GM12878 (cell line): ENCODE data around the gene CFAP92. TPM values are rescaled to one million over a fixed set of nuclear protein-coding genes. Genes with fewer than 3 reads are reported as not detected.

Experiments used
- ATAC-seq: fragments of 200-7000 bp; cut with Tn5 transposase; 3 replicates; pipeline ENCODE4 v1.9.1; 2020; ENCODE audit warnings: mild to moderate bottlenecking, moderate library complexity
- BruUV-seq: library from RNA; stranded (reverse); fragments of 400-500 nt; replicated peaks from 2 replicates; lab custom pipeline; 2021; lab: Mats Ljungman, UMichigan
- CTCF ChIA-PET: fragments of 300-600 bp; sonication (Branson Sonifier 250); formaldehyde crosslinking; extraction: SDS; loops from one replicate; lab custom pipeline; 2021; ENCODE audit warnings: inconsistent platforms; lab: Yijun Ruan, JAX
- POLR2A ChIA-PET: fragments of 350-600 bp; formaldehyde crosslinking; extraction: SDS; loops from one replicate; lab custom pipeline; 2021; ENCODE audit warnings: inconsistent platforms; lab: Charles Lee
- RAD21 ChIA-PET: fragments of 300-600 bp; sonication (Branson Sonifier 250); formaldehyde crosslinking; loops from one replicate; lab custom pipeline; 2023; ENCODE audit warnings: antibody characterized with exemption; ENCODE audit not compliant: unreplicated experiment; lab: Charles Lee
- SMC1A ChIA-PET: fragments of 300-600 bp; sonication (Branson Sonifier 250); formaldehyde crosslinking; loops from one replicate; lab custom pipeline; 2023; ENCODE audit not compliant: unreplicated experiment, uncharacterized antibody; lab: Charles Lee
- DNase-seq: peaks from one replicate; pipeline ENCODE4 v3.0.0-alpha.2; 2011; ENCODE audit warnings: low read depth, low spot score
- FAIRE-seq: peaks from 3 replicates; lab custom pipeline; 2011; peaks lifted over from hg19 to GRCh38; lab: Jason Lieb, UNC
- H2AFZ ChIP-seq: 2 replicates; pipeline ENCODE4 v1.6.0; 2011; ENCODE audit warnings: low read depth, low read length, control low read depth; ENCODE audit not compliant: control insufficient read depth
- H3K27ac ChIP-seq: 2 replicates; pipeline ENCODE4 v1.5.1; 2011; ENCODE audit warnings: control low read depth; ENCODE audit not compliant: control insufficient read depth, insufficient read depth
- H3K27me3 ChIP-seq, 2 experiments: replicated peaks in 1 of 2; 2 replicates each; pipeline versions ENCODE4 v1.6.0 to v1.6.1; 2011; ENCODE audit warnings: low read length in 1 of 2; ENCODE audit not compliant: control insufficient read depth in 2 of 2, insufficient read depth in 2 of 2
- H3K36me3 ChIP-seq, 2 experiments: 2 replicates each; pipeline ENCODE4 v1.5.1; 2011; ENCODE audit warnings: low read length in 1 of 2; ENCODE audit not compliant: control insufficient read depth in 2 of 2, insufficient read depth in 2 of 2
- H3K4me1 ChIP-seq: 2 replicates; pipeline ENCODE4 v1.6.1; 2011; ENCODE audit warnings: mild to moderate bottlenecking, low read length, moderate library complexity, mixed read lengths; ENCODE audit not compliant: control insufficient read depth, insufficient read depth
- H3K4me2 ChIP-seq: 2 replicates; pipeline ENCODE4 v1.6.0; 2011; ENCODE audit warnings: control low read depth; ENCODE audit not compliant: control insufficient read depth, insufficient read depth
- H3K4me3 ChIP-seq: fragments of 200-600 bp; sonication (generic); 2 replicates; pipeline ENCODE4 v1.5.1; 2016
- H3K79me2 ChIP-seq: 2 replicates; pipeline ENCODE4 v1.6.0; 2011; ENCODE audit warnings: low read length; ENCODE audit not compliant: control insufficient read depth, insufficient read depth
- H3K9ac ChIP-seq: 2 replicates; pipeline ENCODE4 v1.8.0; 2011; ENCODE audit warnings: low read length, control low read depth, mixed read lengths; ENCODE audit not compliant: control insufficient read depth, insufficient read depth
- H3K9me3 ChIP-seq: replicated peaks from 3 replicates; pipeline ENCODE4 v1.5.1; 2011; ENCODE audit warnings: mild to moderate bottlenecking, low read length; ENCODE audit not compliant: control insufficient read depth, insufficient read depth
- H4K20me1 ChIP-seq: 2 replicates; pipeline ENCODE4 v1.6.0; 2011; ENCODE audit not compliant: control insufficient read depth, insufficient read depth
- CBX5 ChIP-seq: sonication (generic); IDR thresholded peaks from 2 replicates; pipeline ENCODE4 v1.6.1; 2016; ENCODE audit warnings: low read depth, moderate library complexity, mild to moderate bottlenecking, inconsistent platforms
- ELK1 ChIP-seq: IDR thresholded peaks from 2 replicates; pipeline ENCODE4 v1.6.1; 2012; ENCODE audit warnings: low read depth, low read length, improper control_type of control experiment
- GATAD2B ChIP-seq: fragments of 450-650 bp; conservative IDR thresholded peaks from 2 replicates; pipeline ENCODE4 v1.6.1; 2017; ENCODE audit warnings: low read depth, mild to moderate bottlenecking, moderate library complexity
- IRF4 ChIP-seq: IDR thresholded peaks from 2 replicates; pipeline ENCODE4 v1.6.1; 2011; ENCODE audit warnings: low read depth, low read length
- JUND ChIP-seq: IDR thresholded peaks from 2 replicates; pipeline ENCODE4 v1.6.1; 2012; ENCODE audit warnings: low read depth, mild to moderate bottlenecking, low read length, improper control_type of control experiment, moderate library complexity
- KLF5 ChIP-seq: fragments of 450-650 bp; IDR thresholded peaks from 2 replicates; pipeline ENCODE4 v1.6.1; 2014; ENCODE audit warnings: mild to moderate bottlenecking; ENCODE audit not compliant: partially characterized antibody
- NFYB ChIP-seq: IDR thresholded peaks from 2 replicates; pipeline ENCODE4 v1.6.1; 2011; ENCODE audit warnings: low read depth, mild to moderate bottlenecking, low read length, improper control_type of control experiment, moderate library complexity; ENCODE audit not compliant: insufficient read depth
- RFX5 ChIP-seq: IDR thresholded peaks from 2 replicates; pipeline ENCODE4 v1.6.1; 2011; ENCODE audit warnings: low read depth, low read length, improper control_type of control experiment
- TBL1XR1 ChIP-seq: IDR thresholded peaks from 2 replicates; pipeline ENCODE4 v1.6.1; 2012; ENCODE audit warnings: low read depth, low read length, improper control_type of control experiment
- USF1 ChIP-seq: IDR thresholded peaks from 2 replicates; pipeline ENCODE4 v1.6.1; 2011; ENCODE audit warnings: borderline replicate concordance, low read depth, mild to moderate bottlenecking, moderate library complexity, mixed read lengths, low read length; ENCODE audit not compliant: insufficient read depth; ENCODE audit errors: extremely low read length
- ZNF622 ChIP-seq: fragments of 450-650 bp; IDR thresholded peaks from 2 replicates; pipeline ENCODE4 v1.6.1; 2017; ENCODE audit warnings: mild to moderate bottlenecking, inconsistent platforms
- WGBS: methylation state at CpG from one replicate; pipeline ENCODE4 v1.1.6; 2016; ENCODE audit warnings: low lambda C conversion rate; ENCODE audit not compliant: insufficient replicate concordance, insufficient coverage; ENCODE audit errors: missing lambda C conversion rate; 5-methylcytosine and 5-hydroxymethylcytosine counted together
- in situ Hi-C: fragments of 300-500 bp; cut with MboI; formaldehyde crosslinking; loops from 9 replicates; pipeline ENCODE4 v1.14.3; 2018; ENCODE audit warnings: mixed read lengths
- intact Hi-C: fragments of 100-400 bp; cut with micrococcal nuclease; formaldehyde crosslinking; loops from one replicate; pipeline ENCODE4 v1.14.2; 2022; ENCODE audit not compliant: unreplicated experiment
- polyA plus RNA-seq, 11 experiments: library from polyadenylated mRNA; depleted of rRNA in 4 of 11; unstranded in 6 of 11; stranded (reverse) in 5 of 11; fragments of >200 nt; fragmentation: Nextera tagmentation in 4 of 11; fragmentation: Illumina TruSeq in 1 of 11; extraction: Ambion mirVana in 4 of 11; extraction: Trizol in 1 of 11; gene quantifications; 1 replicate in 1 of 11; 2 replicates in 10 of 11; pipeline versions ENCODE4 v1.2.1 to v1.2.3, GENCODE V29; 2011 to 2016; ENCODE audit warnings: inconsistent platforms in 2 of 11, missing spikeins in 2 of 11, low read depth in 1 of 11
- total RNA-seq, 4 experiments: library from RNA; depleted of rRNA in 3 of 4; stranded (reverse); fragments of >200 nt in 3 of 4; fragmentation: Illumina TruSeq in 1 of 4; extraction: Trizol in 1 of 4; gene quantifications; 2 replicates each; pipeline versions ENCODE4 v1.2.1 to v1.2.3, GENCODE V29; 2013 to 2021
- TF ChIP-seq, protein P1 (sequence below): fragments of 150-350 bp; IDR thresholded peaks from 2 replicates; pipeline ENCODE4 v1.6.1; 2014; ENCODE audit warnings: mild to moderate bottlenecking, low read depth, low read length

The CFAP92 gene
- total and polyA plus RNA-seq, 10 of the 15 experiments (the other 5 are each of a cell fraction or from before 2014, with no cell fraction given): 0.05 to 0.52 (median 0.14) TPM; not detected in 7

DNA sequence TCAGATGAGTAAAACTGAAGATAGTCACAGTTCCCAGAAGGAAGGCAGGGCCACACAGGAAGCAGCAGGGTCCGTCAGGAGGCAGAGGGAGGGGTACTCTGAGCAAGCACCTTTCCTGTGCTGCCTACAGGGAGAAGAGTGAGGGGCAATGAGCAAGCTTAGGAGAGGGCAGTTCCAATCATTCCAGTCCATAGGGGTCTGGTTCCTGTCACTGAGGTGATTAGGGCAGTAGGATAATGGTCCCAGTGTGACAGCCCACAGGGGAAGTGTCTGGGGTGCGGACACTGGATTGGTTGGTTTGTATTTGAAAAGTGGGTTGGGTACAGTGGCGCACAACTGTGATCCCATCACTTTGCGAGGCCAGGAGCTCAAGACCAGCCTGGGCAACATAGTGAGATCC lies 121.6 kb downstream of the CFAP92 start (continued):
- TF ChIP-seq ELK1 (no peak), IRF4 (no peak), TBL1XR1 (no peak), CBX5 (no peak), JUND (no peak)
- TF ChIP-seq, protein P1, sequence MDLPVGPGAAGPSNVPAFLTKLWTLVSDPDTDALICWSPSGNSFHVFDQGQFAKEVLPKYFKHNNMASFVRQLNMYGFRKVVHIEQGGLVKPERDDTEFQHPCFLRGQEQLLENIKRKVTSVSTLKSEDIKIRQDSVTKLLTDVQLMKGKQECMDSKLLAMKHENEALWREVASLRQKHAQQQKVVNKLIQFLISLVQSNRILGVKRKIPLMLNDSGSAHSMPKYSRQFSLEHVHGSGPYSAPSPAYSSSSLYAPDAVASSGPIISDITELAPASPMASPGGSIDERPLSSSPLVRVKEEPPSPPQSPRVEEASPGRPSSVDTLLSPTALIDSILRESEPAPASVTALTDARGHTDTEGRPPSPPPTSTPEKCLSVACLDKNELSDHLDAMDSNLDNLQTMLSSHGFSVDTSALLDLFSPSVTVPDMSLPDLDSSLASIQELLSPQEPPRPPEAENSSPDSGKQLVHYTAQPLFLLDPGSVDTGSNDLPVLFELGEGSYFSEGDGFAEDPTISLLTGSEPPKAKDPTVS: no peak

GRCh38 chr3:128870347-128870746 lies 123.5 kb downstream of the CFAP92 start:
- Histone ChIP-seq H4K20me1 (no peaks in the 10 kb centered on the region), H3K27me3 (no peaks in the 10 kb centered on the region), H3K36me3 (no peaks in the 10 kb centered on the region), H3K4me1 (no peaks in the 10 kb centered on the region), H3K4me2 (no peak overlapping the region), H3K79me2 (no peaks in the 10 kb centered on the region), H3K27ac (no peak overlapping the region), H3K4me3 (no peak overlapping the region), H3K9ac (no peak overlapping the region), H3K9me3 (no peaks in the 10 kb centered on the region; the same call in 2 of the 3 replicates), H2AFZ (no peak overlapping the region)
- FAIRE-seq (no peak), DNase-seq (no peak), ATAC-seq (peak; percentile 53)
- WGBS: 86% methylated on average over 4 of the region's 4 CpGs
- intact Hi-C loops (no loop called here), in situ Hi-C loops (no loop called here)
- no peak for TF ChIP-seq ZNF622
- TF ChIP-seq RFX5: 0 out of 2 replicates have a peak, but pooled peaks have one; percentile 16
- no peak for TF ChIP-seq KLF5
- TF ChIP-seq NFYB: peak; percentile 51; the same call in 1 of the 2 replicates
- TF ChIP-seq USF1: peak; percentile 62
- TF ChIP-seq GATAD2B: no peak
- RAD21 ChIA-PET: no interaction called here
- CTCF ChIA-PET: interaction anchor here (0.8 kb wide), 1 partner anchor 9 kb away, joined by 4 read pairs; no protein-coding TSS in a partner anchor
- SMC1A ChIA-PET: no interaction called here
- BruUV-seq: no TSS peak
- POLR2A ChIA-PET: no interaction called here
